ENCODE data around the gene MATK.

DNA sequence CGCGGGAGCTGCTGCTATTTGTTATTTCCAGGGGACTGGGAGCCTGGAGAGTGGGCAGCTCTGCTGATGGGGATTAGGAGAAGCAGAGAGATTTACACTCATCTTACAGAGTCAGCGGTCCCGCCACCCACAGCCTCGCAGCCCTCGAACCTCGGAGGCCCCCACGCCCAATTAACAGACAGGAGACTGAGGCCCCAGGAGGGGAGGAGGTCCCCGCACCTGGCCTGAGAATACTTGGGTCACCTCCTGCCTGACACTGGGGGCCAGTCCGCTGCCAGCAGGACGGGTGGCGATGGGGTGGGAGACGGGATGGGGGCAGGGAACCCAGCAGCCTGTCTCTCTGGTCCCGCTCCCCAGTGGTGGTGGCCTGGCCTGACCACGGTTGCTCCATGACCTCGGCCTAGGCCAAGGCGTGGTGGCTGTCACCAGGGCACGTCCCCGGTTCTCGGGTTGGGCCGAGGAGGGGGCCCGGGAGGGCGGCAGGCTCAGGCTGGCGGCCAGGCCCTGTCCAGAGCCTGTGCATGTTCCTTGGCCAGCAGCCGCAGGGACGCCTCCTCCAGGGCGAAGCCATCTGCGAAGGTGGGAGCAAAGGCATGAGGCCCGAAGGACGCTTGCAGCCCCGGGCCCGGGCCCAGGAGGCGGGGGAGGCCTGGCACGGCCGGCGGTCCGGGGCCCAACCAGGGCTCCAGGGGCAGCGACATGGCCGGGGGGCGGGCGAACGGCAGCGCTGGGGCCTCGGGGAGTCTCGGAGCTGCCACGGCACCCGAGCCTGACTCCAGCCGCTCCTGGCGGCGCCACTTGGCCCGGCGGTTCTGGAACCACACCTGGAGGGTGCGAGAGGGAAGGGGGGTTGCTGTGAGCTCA is 15.8 kb downstream of the MATK start:
- TF ChIP-seq RAD21 (IDR thresholded peaks at IDR 0.05): no peak
- TF ChIP-seq CTCF (IDR thresholded peaks at IDR 0.05; ENCODE audit: low read depth, low read length, missing input control): no peak
- TF ChIP-seq JUND (IDR thresholded peaks at IDR 0.05): no peak
- TF ChIP-seq GABPA (IDR thresholded peaks at IDR 0.05 in 1 of 2, conservative IDR thresholded peaks at IDR 0.05 in 1 of 2): no peak
- TF ChIP-seq, protein P1, sequence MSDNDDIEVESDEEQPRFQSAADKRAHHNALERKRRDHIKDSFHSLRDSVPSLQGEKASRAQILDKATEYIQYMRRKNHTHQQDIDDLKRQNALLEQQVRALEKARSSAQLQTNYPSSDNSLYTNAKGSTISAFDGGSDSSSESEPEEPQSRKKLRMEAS (IDR thresholded peaks at IDR 0.05): no peak
- no peak for TF ChIP-seq SP1 (IDR thresholded peaks at IDR 0.05)
- TF ChIP-seq ZBTB33 (IDR thresholded peaks at IDR 0.05): no peak
- TF ChIP-seq FOXA1 (IDR thresholded peaks at IDR 0.05): no peak
- TF ChIP-seq ATF3 (IDR thresholded peaks at IDR 0.05): no peak
- TF ChIP-seq, protein P2, sequence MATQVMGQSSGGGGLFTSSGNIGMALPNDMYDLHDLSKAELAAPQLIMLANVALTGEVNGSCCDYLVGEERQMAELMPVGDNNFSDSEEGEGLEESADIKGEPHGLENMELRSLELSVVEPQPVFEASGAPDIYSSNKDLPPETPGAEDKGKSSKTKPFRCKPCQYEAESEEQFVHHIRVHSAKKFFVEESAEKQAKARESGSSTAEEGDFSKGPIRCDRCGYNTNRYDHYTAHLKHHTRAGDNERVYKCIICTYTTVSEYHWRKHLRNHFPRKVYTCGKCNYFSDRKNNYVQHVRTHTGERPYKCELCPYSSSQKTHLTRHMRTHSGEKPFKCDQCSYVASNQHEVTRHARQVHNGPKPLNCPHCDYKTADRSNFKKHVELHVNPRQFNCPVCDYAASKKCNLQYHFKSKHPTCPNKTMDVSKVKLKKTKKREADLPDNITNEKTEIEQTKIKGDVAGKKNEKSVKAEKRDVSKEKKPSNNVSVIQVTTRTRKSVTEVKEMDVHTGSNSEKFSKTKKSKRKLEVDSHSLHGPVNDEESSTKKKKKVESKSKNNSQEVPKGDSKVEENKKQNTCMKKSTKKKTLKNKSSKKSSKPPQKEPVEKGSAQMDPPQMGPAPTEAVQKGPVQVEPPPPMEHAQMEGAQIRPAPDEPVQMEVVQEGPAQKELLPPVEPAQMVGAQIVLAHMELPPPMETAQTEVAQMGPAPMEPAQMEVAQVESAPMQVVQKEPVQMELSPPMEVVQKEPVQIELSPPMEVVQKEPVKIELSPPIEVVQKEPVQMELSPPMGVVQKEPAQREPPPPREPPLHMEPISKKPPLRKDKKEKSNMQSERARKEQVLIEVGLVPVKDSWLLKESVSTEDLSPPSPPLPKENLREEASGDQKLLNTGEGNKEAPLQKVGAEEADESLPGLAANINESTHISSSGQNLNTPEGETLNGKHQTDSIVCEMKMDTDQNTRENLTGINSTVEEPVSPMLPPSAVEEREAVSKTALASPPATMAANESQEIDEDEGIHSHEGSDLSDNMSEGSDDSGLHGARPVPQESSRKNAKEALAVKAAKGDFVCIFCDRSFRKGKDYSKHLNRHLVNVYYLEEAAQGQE (IDR thresholded peaks at IDR 0.05): no peak
- TF ChIP-seq HNF4G (IDR thresholded peaks at IDR 0.05): no peak
- TF ChIP-seq TAF1 (conservative IDR thresholded peaks at IDR 0.05): no peak
